NCI-H2171 (cell line): ENCODE measurements around the gene CASP3.

ENCODE experiments used
- DNase-seq: peaks from one replicate; lab custom pipeline; 2025; lab: John Stamatoyannopoulos, UW

Gene CASP3

GRCh38 chr4:184649026-184649970, at the start of gene CASP3, which contains the start of gene PRIMPOL:
CASP3 (minus strand) TSS chr4:184649447; CDS start chr4:184638453, 10,994 bp downstream.
PRIMPOL (plus strand) TSS chr4:184649738; CDS start chr4:184657141, 7,403 bp downstream.
- DNase-seq: peak; percentile 83

DNA sequence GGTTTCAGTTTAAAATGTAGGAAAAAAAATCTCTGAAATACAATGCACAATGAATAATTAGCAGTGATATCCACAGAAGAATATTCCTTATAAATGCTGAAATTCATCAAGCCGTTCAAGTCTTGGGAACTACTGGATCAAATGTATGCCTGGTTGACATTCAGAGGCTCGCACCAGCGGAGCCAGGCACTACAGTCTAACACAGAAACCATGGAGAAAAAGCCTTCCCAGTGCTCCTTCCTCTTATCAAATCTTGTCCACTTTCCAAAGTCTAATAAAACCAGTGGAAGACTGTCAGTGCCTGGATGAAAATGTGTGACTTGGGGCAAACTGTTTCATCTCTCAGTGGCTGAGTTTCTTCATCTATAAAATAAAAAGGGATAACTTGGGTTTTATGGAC, 48.7 kb upstream of the CASP3 start:
- DNase-seq: no peak

GRCh38 chr4:184695178-184695896, 46.1 kb upstream of the CASP3 start:
- DNase-seq: no peak

- DNase-seq: no peak
These were observed 45.2 kb upstream of the CASP3 start for GRCh38 chr4:184694412-184694956.

GRCh38 chr4:184693056-184693455, 43.8 kb upstream of the CASP3 start:
- DNase-seq: no peak

DNA sequence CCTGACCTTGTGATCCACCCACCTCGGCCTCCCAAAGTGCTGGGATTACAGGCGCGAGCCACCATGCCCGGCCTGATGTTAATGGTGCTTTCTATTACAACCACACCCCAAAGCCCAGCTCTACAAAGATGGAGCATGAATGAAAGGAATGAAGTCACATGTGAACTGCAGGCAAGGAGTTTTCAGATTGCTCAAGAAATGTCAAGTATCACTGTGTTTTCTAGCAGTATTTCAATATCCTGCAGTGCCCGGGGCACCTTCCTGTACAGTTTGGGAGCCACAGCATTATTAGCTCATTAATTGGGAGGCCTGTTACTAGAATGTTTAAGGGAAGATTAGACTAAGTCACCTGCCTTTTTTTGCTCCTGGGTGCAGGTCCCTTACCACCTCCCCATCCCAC, 40.4 kb upstream of the CASP3 start:
- DNase-seq: no peak

DNA sequence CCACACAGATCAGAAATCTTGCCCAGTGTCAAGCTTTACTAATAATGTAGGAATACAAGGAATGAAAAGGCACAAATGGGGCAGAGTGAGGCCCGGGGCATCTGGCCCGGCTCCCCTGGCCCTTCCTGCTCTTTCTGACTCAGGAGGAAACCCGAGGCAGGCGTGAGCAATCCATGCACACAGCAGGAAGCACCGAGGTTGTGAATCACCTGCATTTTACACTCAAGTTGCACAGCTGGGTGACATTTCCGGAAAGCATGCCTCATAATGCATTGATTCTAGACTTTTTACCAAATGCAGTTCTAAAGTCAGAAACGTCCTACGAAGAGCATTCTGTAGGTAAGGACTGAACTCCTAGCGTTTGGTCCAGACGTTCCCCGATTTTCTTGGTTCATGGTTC, 39.2 kb upstream of the CASP3 start:
- no peak for DNase-seq

GRCh38 chr4:184688005-184688404, 38.8 kb upstream of the CASP3 start:
- DNase-seq: no peak

GRCh38 chr4:184684491-184685189, 35.4 kb upstream of the CASP3 start:
- no peak for DNase-seq

DNA sequence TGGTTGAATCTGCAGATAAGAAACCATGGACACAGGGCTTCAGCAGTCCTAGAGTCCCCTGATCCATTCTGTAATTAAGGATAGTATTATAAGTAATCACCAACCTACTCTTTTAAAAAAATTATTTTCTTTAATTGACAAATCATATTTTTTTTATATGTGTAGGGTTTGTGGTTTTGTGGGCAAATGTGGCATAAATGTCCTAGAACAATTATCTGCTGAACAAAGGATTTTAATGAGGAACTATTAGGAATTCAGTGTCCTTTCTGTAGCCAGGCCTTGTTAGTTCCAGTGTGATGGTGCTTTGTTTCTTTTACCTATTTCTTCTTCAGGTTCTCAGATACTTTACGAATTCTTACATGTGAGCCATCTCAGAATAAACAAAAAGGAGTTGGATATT, 32.7 kb upstream of the CASP3 start:
- DNase-seq: no peak

- DNase-seq: no peak
These were observed 31.5 kb upstream of the CASP3 start for GRCh38 chr4:184680698-184681097.

GRCh38 chr4:184675821-184676492, 26.7 kb upstream of the CASP3 start:
- no peak for DNase-seq

- DNase-seq: no peak
These were observed 25.8 kb upstream of the CASP3 start for GRCh38 chr4:184675018-184675417.

GRCh38 chr4:184674011-184674410, 24.8 kb upstream of the CASP3 start:
- DNase-seq: no peak

GRCh38 chr4:184672741-184673140, 23.5 kb upstream of the CASP3 start:
- no peak for DNase-seq

- DNase-seq: no peak
These were observed 21.9 kb upstream of the CASP3 start for GRCh38 chr4:184671101-184671500.

GRCh38 chr4:184669251-184669650, 20.0 kb upstream of the CASP3 start:
- no peak for DNase-seq

GRCh38 chr4:184668511-184669114, 19.4 kb upstream of the CASP3 start:
- DNase-seq: no peak

DNA sequence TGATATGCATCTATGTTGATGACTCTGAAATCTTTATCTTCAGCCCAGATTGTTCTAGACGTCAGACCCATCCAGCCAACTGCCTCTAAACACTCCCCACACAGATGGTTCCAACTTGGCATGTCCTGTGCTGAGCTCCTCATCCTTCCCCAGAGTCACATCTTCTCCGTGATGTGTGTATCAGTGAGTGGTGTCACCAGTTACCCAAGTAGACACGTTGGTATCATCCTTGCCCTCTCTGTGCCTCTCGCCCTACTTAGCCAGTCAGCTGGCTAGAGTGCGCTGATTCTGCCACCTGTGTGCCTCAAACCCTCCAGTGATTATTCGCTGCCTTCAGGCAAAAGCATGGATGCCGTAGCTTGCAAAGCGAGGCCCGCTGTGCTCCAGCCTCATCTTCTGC, 18.8 kb upstream of the CASP3 start:
- no peak for DNase-seq

DNA sequence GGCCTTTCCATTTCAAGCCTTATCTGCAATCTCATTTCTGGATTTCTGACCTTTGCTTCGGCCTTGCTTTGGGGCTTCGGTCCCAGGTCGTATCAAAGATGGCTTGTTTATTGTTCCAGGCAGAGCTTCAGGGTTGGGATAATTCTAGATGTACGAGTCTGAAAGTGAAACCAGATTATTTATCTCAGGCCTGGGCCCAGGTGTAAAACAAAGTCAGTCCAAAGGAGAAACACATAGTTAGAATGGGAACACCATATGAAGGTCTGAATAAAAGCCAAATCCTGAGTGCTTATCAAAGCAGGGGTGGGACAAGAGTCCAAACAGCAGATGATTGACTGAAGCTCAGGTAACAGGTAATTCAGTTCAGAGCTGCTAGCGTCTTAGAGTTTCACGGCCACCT, 17.4 kb upstream of the CASP3 start:
- DNase-seq: no peak
